ENCODE measurements around the gene DPYD.

- no peak for TF ChIP-seq YY1 (IDR thresholded peaks at IDR 0.05; ENCODE audit: insufficient read depth, insufficient read length)
- no peak for TF ChIP-seq ZNF274 (IDR thresholded peaks at IDR 0.05; ENCODE audit: low read depth, low read length)
These were observed 9.3 kb downstream of the DPYD start for GRCh38 chr1:97911266-97912215.
